ENCODE data around the gene XRN1.
"Not testable (repeated sequence)": the region's sequence is repeated elsewhere in the genome, so short reads cannot be mapped to it uniquely, and the experiment has no call there.

The XRN1 gene

DNA sequence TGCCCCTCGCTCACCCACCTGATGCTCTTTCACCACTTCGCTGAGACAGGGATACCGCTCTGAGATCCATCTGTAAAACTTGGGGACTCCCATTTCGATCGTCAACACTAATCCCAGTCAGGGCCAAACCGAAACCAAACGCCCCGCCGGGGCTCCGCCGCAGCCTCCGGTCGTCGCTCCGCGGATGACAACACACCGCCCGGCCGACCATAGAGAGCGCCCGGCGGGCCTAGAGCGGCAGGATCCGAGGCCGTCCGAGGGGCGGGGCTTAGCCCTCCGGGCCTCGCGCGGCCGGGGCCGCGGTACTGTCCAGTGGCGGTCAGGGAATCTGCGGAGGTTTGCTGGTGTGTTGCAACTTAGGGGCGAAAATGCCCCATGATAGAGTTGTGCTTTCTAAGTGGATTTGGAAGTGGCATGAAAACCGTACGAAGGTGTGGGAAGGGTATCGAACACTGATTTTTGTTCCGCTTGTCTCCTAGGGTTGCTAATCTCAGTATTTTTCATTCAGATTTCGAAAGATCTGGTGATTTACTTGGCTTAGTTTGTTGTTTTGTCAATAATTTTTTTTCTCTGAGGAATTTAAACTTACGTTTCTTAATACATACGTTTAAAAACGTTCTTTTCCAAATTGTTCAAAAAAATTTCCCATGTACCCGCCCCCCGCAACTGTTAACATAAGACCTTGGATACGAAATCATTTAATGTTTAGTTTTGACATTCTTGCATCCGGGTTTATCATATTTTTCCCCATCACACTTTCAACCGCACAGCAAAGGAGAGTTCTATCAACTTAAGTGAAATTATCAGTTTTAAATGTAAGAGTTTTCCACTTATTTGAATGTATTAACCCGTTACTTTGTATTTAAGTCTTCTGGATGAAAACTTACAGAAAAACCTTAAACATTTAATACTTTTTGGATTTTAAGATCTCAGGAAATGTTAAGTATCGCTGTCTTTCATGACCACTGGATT is at the start of gene XRN1:
TSS of gene XRN1 (minus strand) at position 186 of the 972 bp plus-strand sequence. CDS start at position 93, 93 bp downstream.
- DNase-seq, result peak; percentile 95

DNA sequence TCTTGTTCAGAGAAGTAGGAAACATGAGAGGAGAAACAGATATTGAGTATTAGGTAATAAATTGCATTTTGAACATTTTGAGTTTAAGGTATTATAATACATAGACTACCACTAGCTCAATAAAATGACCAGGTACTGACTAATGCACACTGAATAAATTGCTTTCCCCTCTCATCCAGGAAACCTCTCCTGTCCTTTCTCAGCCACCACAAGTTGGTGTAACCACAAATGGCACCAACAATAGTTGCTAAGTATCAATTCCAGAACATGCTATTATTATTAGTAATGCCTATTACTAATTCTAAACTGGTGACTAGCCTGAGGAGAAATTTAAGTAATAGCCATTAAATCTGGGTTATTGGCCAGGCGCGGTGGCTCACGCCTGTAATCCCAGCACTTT is 47.3 kb upstream of the XRN1 start:
- no peak for DNase-seq

DNA sequence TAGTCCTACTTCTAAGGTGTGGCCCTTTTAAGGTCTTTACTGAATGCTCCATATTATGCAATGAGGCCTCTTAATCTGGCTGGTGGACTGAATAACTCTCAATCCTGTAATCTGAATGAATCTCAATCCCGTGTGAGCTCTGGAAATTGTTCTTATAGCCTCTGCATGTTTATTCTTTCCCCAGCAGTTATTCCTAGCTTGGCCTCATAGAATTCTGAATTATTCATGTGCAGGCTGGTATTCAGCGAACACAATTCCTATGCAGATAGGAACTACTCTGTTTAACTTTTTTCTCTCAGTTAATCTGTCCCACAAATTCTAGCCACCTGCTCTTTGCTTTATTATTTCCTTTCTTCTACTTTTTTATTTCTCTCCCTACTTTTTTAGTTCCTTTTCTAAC is 44.3 kb upstream of the XRN1 start:
- no peak for DNase-seq

GRCh38 chr3:142489572-142490323 is 41.9 kb upstream of the XRN1 start:
- DNase-seq, result no peak

GRCh38 chr3:142484912-142485435 is 37.1 kb upstream of the XRN1 start:
- DNase-seq, result no peak

DNA sequence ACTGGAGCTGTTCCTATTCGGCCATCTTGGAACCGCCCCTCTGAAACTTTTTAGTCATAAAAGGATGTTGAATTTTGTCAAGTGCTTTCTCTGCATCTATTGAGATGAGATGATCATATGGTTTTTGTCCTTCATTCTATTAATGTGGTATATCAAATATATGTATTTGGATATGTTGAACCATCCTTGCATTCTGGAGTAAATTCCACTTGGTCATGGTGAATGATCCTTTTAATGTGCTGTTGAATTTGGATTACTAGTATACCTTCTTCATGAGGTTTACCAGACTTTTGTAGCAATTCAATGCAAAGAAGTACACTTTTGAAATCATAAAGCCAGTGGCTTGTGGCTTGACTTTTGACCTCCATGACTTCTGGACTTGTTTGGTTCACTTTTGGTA is 33.4 kb upstream of the XRN1 start:
- no peak for DNase-seq

DNA sequence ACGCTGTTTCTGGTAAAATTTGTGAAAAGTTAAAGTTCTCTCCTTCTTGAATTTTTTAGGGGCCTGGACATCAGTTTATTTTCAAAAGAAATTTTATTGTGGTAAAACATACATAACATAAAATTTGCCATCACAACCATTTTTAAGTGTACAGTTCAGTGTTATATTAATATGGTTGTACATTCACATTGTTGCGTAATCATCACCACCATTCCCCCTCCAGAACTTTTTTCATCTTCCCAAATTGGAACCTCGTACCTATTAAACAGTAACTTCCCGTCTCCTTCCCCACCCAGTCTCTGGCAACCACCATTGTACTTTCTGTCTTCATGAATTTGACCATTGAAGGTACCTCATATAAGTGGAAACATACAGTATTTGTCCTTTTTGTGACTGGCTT is 23.0 kb upstream of the XRN1 start:
- DNase-seq, result no peak

DNA sequence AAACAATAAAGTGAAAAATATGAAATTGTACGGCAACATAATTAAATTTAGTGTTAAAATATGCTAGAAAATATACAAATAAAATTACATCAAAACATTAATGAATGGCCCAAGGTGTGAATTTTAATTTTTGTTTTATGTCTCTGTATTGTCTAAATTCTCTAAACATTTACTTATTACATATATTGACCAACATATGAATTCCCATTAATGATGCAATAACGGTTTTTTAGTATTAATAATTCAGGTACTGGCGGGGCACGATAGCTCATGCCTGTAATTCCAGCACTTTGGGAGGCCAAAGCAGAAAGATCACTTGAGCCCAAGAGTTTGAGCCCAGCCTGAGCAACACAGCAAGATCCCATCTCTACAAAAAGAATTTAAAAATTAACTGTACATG is 20.6 kb upstream of the XRN1 start:
- no peak for DNase-seq

GRCh38 chr3:142467768-142468167 is 19.9 kb upstream of the XRN1 start:
- no peak for DNase-seq

DNA sequence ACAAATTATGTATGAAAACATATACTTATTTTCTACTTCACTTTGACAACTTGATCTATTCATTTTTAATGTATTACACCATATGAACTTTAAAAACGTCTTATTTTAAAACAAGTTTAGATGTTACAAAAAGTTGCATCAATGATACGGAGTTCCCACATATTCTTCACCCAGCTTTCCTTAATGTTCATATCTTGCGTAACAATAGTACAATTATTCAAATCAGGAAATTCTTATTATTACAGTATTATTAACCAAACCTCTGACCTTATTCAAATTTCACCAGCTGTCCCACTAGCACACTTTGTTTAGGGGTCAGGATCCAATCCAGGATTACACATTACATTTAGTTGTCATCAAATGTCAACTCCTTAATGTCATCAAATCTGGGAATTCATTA is 12.9 kb upstream of the XRN1 start:
- no peak for DNase-seq

- no peak for DNase-seq
These were observed 12.1 kb upstream of the XRN1 start for GRCh38 chr3:142459929-142460328.

DNA sequence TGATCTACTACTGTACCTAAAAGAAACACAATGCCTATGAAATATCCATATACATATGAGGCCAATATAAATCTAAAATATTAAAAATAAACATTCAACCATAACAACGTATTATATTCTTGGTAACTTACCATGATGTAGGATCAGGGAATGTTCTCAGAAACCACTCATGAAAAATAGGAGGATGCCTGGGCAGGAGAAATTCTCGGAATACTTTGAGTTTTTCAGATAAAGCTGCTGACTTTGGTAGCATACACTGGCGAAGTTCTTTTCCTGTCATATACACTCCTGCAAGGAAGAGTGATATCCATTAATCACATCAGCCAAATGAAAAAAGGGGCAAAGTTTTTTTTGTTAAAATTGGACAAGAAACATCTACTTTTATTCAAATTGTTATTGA is 11.3 kb upstream of the XRN1 start:
- no peak for DNase-seq

DNA sequence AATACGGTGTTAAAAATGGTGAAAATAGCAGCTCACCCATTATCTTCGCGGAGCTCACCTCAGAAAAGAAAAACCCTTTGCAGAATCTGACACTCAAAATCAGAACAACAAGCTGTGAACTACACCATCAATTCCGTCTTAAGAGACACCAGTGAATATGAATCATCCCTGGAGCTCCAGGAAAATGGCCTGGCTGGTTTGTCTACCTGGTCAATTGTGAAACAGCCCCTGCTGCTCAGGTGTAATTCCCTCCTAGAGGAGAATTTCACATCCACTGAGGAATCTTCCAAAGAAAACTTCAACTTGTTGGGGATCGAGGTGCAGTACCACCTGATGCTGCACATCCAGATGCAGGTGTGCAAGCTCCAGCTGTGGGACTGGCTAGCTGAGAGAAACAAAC is 3.0 kb upstream of the XRN1 start:
- no peak for DNase-seq

- DNase-seq, result no peak
These were observed 2.4 kb upstream of the XRN1 start for GRCh38 chr3:142450189-142450588.

DNA sequence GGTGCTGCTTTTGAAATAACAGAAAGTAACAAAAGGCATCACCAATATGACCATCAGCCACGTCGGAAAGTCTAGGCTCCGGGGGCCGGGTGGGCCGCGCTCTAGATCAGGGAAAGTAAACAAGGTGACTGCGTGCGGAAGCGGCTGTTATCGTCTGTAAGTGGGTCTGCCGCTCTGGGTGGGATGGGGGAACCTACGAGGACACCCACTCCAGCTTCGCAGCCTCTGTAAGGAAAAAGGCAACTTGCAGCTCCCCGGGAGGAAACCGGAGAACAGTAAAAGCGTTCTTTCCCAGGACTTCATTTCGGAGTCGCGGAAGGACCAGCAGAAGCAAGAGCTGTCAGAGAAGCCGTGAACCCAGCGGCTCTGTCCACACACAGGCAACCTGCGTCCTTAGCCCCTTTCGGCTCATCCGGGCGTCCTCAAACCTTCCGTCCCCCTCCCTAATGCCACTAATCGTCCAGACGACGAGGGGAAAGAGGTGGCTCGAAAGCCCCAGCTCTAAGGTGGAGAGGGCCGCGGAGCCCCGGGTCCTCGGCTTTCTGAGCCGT is 461 bp downstream of the XRN1 start:
- peak; percentile 54 for DNase-seq

GRCh38 chr3:142445816-142446254 is 2.0 kb downstream of the XRN1 start:
- peak; percentile 14 for DNase-seq

DNA sequence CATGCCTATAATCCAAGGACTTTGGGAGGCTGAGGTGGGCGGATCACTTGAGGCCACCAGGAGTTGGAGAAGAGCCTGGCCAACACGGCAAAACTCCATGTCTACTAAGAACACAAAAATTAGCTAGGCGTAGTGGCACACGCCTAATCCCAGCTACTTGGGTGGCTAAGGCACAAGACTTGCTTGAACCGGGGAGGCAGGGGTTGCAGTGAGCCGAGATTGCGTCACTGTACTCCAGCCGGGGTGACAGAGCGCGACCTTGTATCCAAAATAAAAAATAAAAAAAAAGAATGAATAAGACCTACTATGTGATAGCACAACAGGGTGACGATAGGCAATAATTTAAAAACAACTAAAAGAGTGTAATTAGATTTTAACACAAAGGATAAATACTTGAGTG is 3.5 kb downstream of the XRN1 start:
- no peak for DNase-seq

DNA sequence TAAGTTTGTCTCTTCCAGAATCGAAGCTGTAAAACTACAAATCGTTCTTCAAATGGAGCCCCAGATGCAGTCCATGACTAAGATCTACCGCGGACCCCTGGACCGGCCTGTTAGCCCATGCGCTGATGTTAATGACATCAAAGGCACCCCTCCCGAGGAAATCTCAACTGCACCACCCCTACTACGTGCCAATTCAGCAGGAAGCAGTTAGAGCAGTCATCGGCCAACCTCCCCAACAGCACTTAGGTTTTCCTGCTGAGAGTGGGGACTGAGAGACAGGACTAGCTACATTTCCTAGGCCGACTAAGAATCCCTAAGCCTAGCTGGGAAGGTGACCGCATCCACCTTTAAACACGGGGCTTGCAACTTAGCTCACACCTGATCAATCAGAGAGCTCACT is 4.8 kb downstream of the XRN1 start:
- DNase-seq, result not testable (repeated sequence)

DNA sequence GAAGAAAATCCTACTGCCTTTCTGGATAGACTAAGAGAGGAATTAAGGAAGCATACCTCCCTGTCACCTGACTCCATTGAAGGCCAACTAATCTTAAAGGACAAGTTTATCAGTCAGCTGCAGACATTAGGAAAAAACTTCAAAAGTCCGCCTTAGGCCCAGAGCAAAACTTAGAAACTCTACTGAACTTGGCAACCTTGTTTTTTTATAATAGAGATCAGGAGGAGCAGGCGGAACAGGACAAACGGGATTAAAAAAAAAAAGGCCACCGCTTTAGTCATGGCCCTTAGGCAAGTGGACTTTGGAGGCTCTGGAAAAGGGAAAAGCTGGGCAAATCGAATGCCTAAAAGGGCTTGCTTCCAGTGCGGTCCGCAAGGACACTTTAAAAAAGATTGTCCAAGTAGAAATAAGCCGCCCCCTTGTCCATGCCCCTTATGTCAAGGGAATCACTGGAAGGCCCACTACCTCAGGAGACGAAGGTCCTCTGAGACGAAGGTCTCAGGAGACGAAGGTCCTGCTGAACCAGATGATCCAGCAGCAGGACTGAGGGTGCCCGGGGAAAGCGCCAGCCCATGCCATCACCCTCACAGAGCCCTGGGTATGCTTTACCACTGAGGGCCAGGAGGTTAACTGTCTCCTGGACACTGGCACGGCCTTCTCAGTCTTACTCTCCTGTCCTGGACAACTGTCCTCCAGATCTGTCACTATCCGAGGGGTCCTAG is 8.2 kb downstream of the XRN1 start:
- DNase-seq, result not testable (repeated sequence)

- DNase-seq, result not testable (repeated sequence)
These were observed 9.7 kb downstream of the XRN1 start for GRCh38 chr3:142438096-142438495.

DNA sequence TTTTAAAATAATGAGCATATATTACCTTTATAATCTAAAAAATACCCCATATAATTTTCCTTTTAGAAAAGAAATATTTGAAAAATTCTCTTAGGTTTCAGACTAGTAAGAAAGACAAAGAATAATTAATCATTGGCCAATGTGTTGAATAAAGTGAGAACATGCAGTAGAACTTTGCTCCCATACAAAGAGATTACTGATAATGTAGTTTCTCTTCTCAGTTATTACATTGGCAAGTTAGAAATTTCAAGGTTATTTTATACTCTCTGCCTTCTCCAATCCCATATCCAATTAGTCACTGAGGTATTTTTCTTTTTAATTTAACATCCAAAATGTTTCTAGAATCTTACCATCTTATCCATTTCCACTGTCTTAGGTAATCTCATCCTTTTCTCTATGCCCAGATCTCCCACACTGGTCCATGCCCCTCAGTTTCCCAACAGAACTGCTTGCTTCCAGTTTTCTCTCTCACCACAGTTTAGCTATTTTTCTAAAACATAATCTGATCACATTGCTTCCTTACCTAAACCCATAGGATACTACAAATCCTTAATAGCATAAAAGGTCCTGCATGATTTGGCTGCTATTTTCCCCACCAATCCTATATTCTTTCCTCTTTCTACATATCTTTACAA is 10.8 kb downstream of the XRN1 start:
- no peak for DNase-seq

DNA sequence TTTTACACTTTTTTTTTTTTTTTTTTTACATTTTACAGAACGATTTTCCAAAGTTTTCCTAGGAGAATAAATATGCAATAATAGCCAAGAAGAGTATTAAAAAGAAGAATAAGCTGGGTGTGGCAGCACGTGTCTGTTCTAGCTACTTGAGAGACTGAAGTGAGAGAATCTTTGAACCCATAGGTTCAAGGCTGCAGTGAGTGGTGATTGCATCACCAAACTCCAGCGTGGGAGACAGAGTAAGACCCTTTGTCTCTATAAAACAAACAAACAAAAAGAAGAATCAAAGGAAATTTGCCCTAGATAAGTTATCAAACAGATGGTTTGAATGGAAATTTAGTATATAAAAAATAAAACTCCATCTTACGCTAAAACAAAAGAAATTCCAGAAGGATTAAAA is 13.3 kb downstream of the XRN1 start:
- no peak for DNase-seq

All from CD4-positive, alpha-beta T cell treated with Interleukin-17A for 4 hours (primary cell).